K562 (cell line): ENCODE data around the gene PALLD. TPM values are rescaled to one million over a fixed set of nuclear protein-coding genes. Genes with fewer than 3 reads are reported as not detected.

Source experiments
- ATAC-seq: fragments of 200-7000 bp; cut with Tn5 transposase; 3 replicates; pipeline ENCODE4 v1.9.1; 2020; ENCODE audit warnings: moderate library complexity
- BruUV-seq: library from RNA; stranded (reverse); fragments of 400-500 nt; replicated peaks from 2 replicates; lab custom pipeline; 2021; lab: Mats Ljungman, UMichigan
- CTCF ChIA-PET: fragments of 300-600 bp; formaldehyde crosslinking; extraction: SDS; loops from one replicate; lab custom pipeline; 2021; ENCODE audit warnings: low intra/inter-chr PET ratio; lab: Yijun Ruan, JAX
- POLR2A ChIA-PET: fragments of 300-600, 350-650 bp; sonication (Branson Sonifier 250); formaldehyde crosslinking; extraction: SDS; loops from one replicate; lab custom pipeline; 2021; ENCODE audit warnings: antibody characterized with exemption, inconsistent platforms; lab: Yijun Ruan, JAX
- DNase-seq, 4 experiments: peaks; one replicate each; pipeline versions ENCODE4 v3.0.0 to v3.0.0-alpha.2; 2011 to 2018; ENCODE audit warnings: low spot score in 3 of 4, mixed read lengths in 3 of 4; ENCODE audit errors: extremely low read depth in 1 of 4
- FAIRE-seq: peaks from 2 replicates; lab custom pipeline; 2011; peaks lifted over from hg19 to GRCh38; lab: Jason Lieb, UNC
- H2AFZ ChIP-seq: 2 replicates; pipeline ENCODE4 v1.6.0; 2011; ENCODE audit warnings: low read depth, low read length, control low read depth, inconsistent platforms
- H3K27ac ChIP-seq: fragments of 200-600 bp; 3 replicates; pipeline ENCODE4 v1.8.0; 2011; ENCODE audit warnings: low read depth, mild to moderate bottlenecking, control low read depth, inconsistent platforms, low read length, moderate library complexity, mixed read lengths; ENCODE audit errors: extremely low read depth
- H3K27me3 ChIP-seq, 2 experiments: fragments of 300-600 bp in 1 of 2; 2 replicates in 1 of 2; 3 replicates in 1 of 2; pipeline versions ENCODE4 v1.6.0 to v1.8.0; 2011; ENCODE audit warnings: inconsistent platforms in 2 of 2, low read length in 2 of 2, mild to moderate bottlenecking in 1 of 2, mixed read lengths in 1 of 2, moderate library complexity in 1 of 2; ENCODE audit not compliant: control insufficient read depth in 2 of 2, insufficient read depth in 2 of 2
- H3K36me3 ChIP-seq: fragments of 300-600 bp; 3 replicates; pipeline ENCODE4 v1.8.0; 2011; ENCODE audit warnings: mild to moderate bottlenecking, low read length, inconsistent platforms; ENCODE audit not compliant: control insufficient read depth, insufficient read depth
- H3K4me1 ChIP-seq, 2 experiments: fragments of 200-600 bp in 1 of 2; replicated peaks in 1 of 2; 2 replicates in 1 of 2; 3 replicates in 1 of 2; pipeline versions ENCODE4 v1.5.1 to v1.8.0; 2011; ENCODE audit warnings: inconsistent platforms in 2 of 2, low read length in 2 of 2, mild to moderate bottlenecking in 1 of 2, mixed read lengths in 1 of 2, moderate library complexity in 1 of 2; ENCODE audit not compliant: control insufficient read depth in 2 of 2, insufficient read depth in 2 of 2
- H3K4me2 ChIP-seq: 2 replicates; pipeline ENCODE4 v1.6.1; 2011; ENCODE audit warnings: low read length, control low read depth, inconsistent platforms, mixed read lengths; ENCODE audit not compliant: insufficient read depth
- H3K4me3 ChIP-seq: fragments of 200-600 bp; sonication (generic), shearing (Covaris generic); 2 replicates; pipeline ENCODE4 v1.5.1; 2016; ENCODE audit warnings: control low read depth, inconsistent platforms
- H3K79me2 ChIP-seq: fragments of 200-600 bp; 3 replicates; pipeline ENCODE4 v1.8.0; 2011; ENCODE audit warnings: low read length, inconsistent platforms; ENCODE audit not compliant: control insufficient read depth, insufficient read depth
- H3K9ac ChIP-seq, 2 experiments: 2 replicates each; pipeline versions ENCODE4 v1.6.0 to v1.6.1; 2011; ENCODE audit warnings: low read depth in 2 of 2, low read length in 2 of 2, control low read depth in 1 of 2, inconsistent platforms in 1 of 2, mild to moderate bottlenecking in 1 of 2, mixed read lengths in 1 of 2; ENCODE audit not compliant: insufficient read depth in 1 of 2
- H3K9me1 ChIP-seq: one replicate; pipeline ENCODE4 v1.6.0; 2011; ENCODE audit warnings: inconsistent platforms, mild to moderate bottlenecking, low read length, moderate library complexity; ENCODE audit not compliant: control insufficient read depth, insufficient read depth
- H3K9me3 ChIP-seq: replicated peaks from 2 replicates; pipeline ENCODE4 v1.5.1; 2011; ENCODE audit warnings: low read depth, low read length, inconsistent platforms; ENCODE audit not compliant: control insufficient read depth, insufficient read depth
- H4K20me1 ChIP-seq: replicated peaks from 2 replicates; pipeline ENCODE4 v1.6.1; 2011; ENCODE audit warnings: low read length, inconsistent platforms, mixed read lengths; ENCODE audit not compliant: control insufficient read depth, insufficient read depth
- CHD4 ChIP-seq: fragments of 200-600 bp; sonication (generic); IDR thresholded peaks from 3 replicates; pipeline ENCODE4 v1.6.1; 2012; ENCODE audit warnings: low read depth, mild to moderate bottlenecking, mixed read lengths, low read length, inconsistent platforms; ENCODE audit not compliant: insufficient read depth, insufficient replicate concordance, poor library complexity, severe bottlenecking
- HOXB6 ChIP-seq: fragments of 250-450 bp; sonication (Bioruptor Pico); IDR thresholded peaks from 2 replicates; pipeline ENCODE4 v1.5.1; 2022; ENCODE audit warnings: mild to moderate bottlenecking, borderline replicate concordance
- MAZ ChIP-seq, 2 experiments: fragments of 450-650 bp in 1 of 2; sonication (generic) in 1 of 2; formaldehyde crosslinking; IDR thresholded peaks in 1 of 2; conservative IDR thresholded peaks in 1 of 2; 2 replicates each; pipeline versions ENCODE4 v1.4.0 to v1.5.0; 2020; ENCODE audit warnings: mild to moderate bottlenecking in 1 of 2, missing genetic modification reagents in 1 of 2
- NFYB ChIP-seq: IDR thresholded peaks from 2 replicates; pipeline ENCODE4 v1.6.1; 2011; ENCODE audit warnings: mild to moderate bottlenecking, moderate library complexity; ENCODE audit not compliant: insufficient read length; ENCODE audit errors: extremely low read depth
- NRF1 ChIP-seq, 2 experiments: fragments of 450-650 bp; IDR thresholded peaks in 1 of 2; conservative IDR thresholded peaks in 1 of 2; 2 replicates each; pipeline ENCODE4 v1.6.1; 2014; ENCODE audit warnings: mild to moderate bottlenecking in 2 of 2
- PCBP2 ChIP-seq: fragments of 200-400 bp; formaldehyde crosslinking; IDR thresholded peaks from 2 replicates; pipeline ENCODE4 v1.6.1; 2018; ENCODE audit warnings: low read length, low read depth, mild to moderate bottlenecking, moderate library complexity; ENCODE audit not compliant: poor library complexity, severe bottlenecking
- POLR2AphosphoS5 ChIP-seq: IDR thresholded peaks from 2 replicates; pipeline ENCODE4 v1.6.1; 2011; ENCODE audit warnings: mild to moderate bottlenecking, low read depth, low read length, moderate library complexity; ENCODE audit not compliant: control insufficient read depth, insufficient read depth
- TBL1XR1 ChIP-seq, 2 experiments: IDR thresholded peaks; 2 replicates each; pipeline ENCODE4 v1.6.1; 2012; ENCODE audit warnings: improper control_type of control experiment in 2 of 2, low read length in 2 of 2, mild to moderate bottlenecking in 1 of 2
- ZNF311 ChIP-seq: fragments of 250-450 bp; sonication (Bioruptor Pico); IDR thresholded peaks from 2 replicates; pipeline ENCODE4 v1.4.0; 2020; ENCODE audit warnings: mild to moderate bottlenecking, moderate library complexity
- WGBS: fragments of 100-300 bp; shearing (Covaris generic); methylation state at CpG from one replicate; pipeline ENCODE4 v1.1.6; 2016; ENCODE audit warnings: low coverage, mixed read lengths; ENCODE audit not compliant: insufficient coverage; ENCODE audit errors: missing lambda C conversion rate; 5-methylcytosine and 5-hydroxymethylcytosine counted together
- in situ Hi-C: fragments of 300-500 bp; cut with MboI; formaldehyde crosslinking; loops from 4 replicates; pipeline ENCODE4 v1.15.0; 2018; ENCODE audit warnings: inconsistent platforms, mixed read lengths
- intact Hi-C: fragments of 100-400 bp; cut with micrococcal nuclease; formaldehyde crosslinking; loops from 2 replicates; pipeline ENCODE4 v1.14.2; 2022
- polyA plus RNA-seq, 8 experiments: library from polyadenylated mRNA; depleted of rRNA in 4 of 8; stranded (reverse) in 5 of 8; unstranded in 3 of 8; fragments of >200 nt; fragmentation: Nextera tagmentation in 2 of 8; fragmentation: Illumina TruSeq in 1 of 8; extraction: Ambion mirVana in 2 of 8; extraction: Trizol in 1 of 8; gene quantifications; 2 replicates each; pipeline versions ENCODE4 v1.2.1 to v1.2.3, GENCODE V29; 2011 to 2014; ENCODE audit warnings: inconsistent platforms in 1 of 8, missing spikeins in 1 of 8
- total RNA-seq, 7 experiments: library from RNA; depleted of rRNA in 6 of 7; stranded (reverse); fragments of >200 nt in 6 of 7; fragmentation: Illumina TruSeq in 2 of 7; extraction: Trizol in 2 of 7; gene quantifications; 2 replicates each; pipeline versions ENCODE4 v1.2.1 to v1.2.3, GENCODE V29; 2011 to 2021; ENCODE audit warnings: low replicate concordance in 1 of 7
- TF ChIP-seq, protein P1 (sequence below): fragments of 450-650 bp; conservative IDR thresholded peaks from 2 replicates; pipeline ENCODE4 v1.6.1; 2016; ENCODE audit warnings: missing genetic modification characterization, low read depth, mild to moderate bottlenecking, control low read depth, missing compliant biosample characterization
- TF ChIP-seq, protein P2 (sequence below): sonication (generic); formaldehyde crosslinking; IDR thresholded peaks from 2 replicates; pipeline ENCODE4 v1.8.0; 2022; ENCODE audit warnings: missing genetic modification reagents, mild to moderate bottlenecking, borderline replicate concordance

PALLD gene
- total and polyA plus RNA-seq, 9 of the 15 experiments (the other 6 are each of a cell fraction or from before 2014, with no cell fraction given) = 0.01 to 0.35 (median 0.06) TPM; not detected in 3

DNA sequence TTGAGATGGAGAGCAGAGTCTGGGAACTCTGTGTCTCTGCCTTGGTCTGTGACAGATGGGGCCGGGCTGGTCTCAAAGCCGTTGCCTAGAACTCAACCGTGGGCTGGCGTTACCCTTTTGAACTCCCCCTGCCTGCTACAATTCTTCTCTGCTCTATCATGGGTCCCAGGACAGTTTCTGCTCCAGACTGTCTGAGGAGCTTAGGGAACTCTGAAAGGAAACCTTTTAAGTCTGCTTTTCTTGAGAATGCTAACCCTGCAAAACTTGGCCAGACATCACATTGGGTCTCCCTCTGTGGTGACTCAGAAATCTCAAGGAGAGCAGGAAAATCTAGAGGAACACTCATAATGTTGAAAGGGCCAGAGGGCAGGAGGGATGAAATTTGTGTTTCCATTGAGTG is 272.6 kb downstream of the PALLD start:
- TF ChIP-seq POLR2AphosphoS5 (no peak), TBL1XR1 (IDR thresholded peaks at IDR 0.05; ENCODE audit: low read length in 2 of 2) (no peak), CHD4 (no peak)
- no peak for FAIRE-seq
- Histone ChIP-seq H3K4me3 (no peak overlapping the region), H2AFZ (no peak overlapping the region), H3K4me2 (no peak overlapping the region), H3K79me2 (no peaks in the 10 kb centered on the region), H3K27ac (no peak overlapping the region), H3K36me3 (no peaks in the 10 kb centered on the region), H3K9me1 (no peaks in the 10 kb centered on the region), H3K9ac (no peak overlapping the region), H3K9me3 (no peaks in the 10 kb centered on the region), H3K4me1 (no peaks in the 10 kb centered on the region; a peak in 1 of 5 replicates), H4K20me1 (no peaks in the 10 kb centered on the region), H3K27me3 (peaks cover 0 to 4% of the 10 kb centered on the region in 2 experiments; a peak in 1 of 5 replicates)
- BruUV-seq = no TSS peak
- ChIA-PET POLR2A (no interaction called here), CTCF (no interaction called here)
- intact Hi-C loops = no loop called here
- no peak for DNase-seq
- ATAC-seq = no peak
- 0% methylated on average over 4 of the region's 4 CpGs for WGBS
- in situ Hi-C loops = no loop called here

DNA sequence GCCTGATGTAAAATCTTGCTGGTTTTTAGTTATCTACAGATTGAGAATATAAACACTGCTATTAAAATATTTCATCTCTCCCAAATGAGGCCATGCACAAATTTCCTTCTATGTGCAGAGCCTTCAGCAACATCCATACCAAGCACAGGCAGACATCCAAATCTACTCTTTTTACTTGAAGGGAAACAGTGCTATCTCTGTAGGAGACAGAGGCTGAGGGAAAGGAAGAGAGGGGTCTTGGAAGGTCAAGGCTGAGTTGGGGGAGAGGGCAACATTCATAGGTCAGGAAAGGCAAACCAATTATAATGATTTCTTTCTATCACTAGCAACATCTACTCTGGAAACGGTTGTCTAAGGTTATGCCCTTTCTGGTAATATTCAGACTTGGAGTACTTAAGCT is 273.0 kb downstream of the PALLD start:
- 0% methylated on average over 1 of the region's 1 CpG for WGBS
- CTCF ChIA-PET = no interaction called here
- POLR2A ChIA-PET = no interaction called here
- ATAC-seq (no peak), FAIRE-seq (no peak), DNase-seq (no peak)
- no peak overlapping the region for H3K4me3 ChIP-seq
- H3K4me1 ChIP-seq = no peaks in the 10 kb centered on the region; a peak in 1 of 5 replicates
- H3K9me1 ChIP-seq = no peaks in the 10 kb centered on the region
- intact Hi-C loops = no loop called here
- peaks cover 0 to 4% of the 10 kb centered on the region in 2 experiments; a peak in 1 of 5 replicates for H3K27me3 ChIP-seq
- H4K20me1 ChIP-seq = no peaks in the 10 kb centered on the region
- H3K36me3 ChIP-seq = no peaks in the 10 kb centered on the region
- no peak overlapping the region for H3K9ac ChIP-seq
- no peak overlapping the region for H2AFZ ChIP-seq
- H3K9me3 ChIP-seq = no peaks in the 10 kb centered on the region
- H3K79me2 ChIP-seq = no peaks in the 10 kb centered on the region
- in situ Hi-C loops = no loop called here
- BruUV-seq = no TSS peak
- no peak overlapping the region for H3K4me2 ChIP-seq
- no peak overlapping the region for H3K27ac ChIP-seq
- TF ChIP-seq HOXB6 (no peak), PCBP2 (no peak), NRF1 (conservative IDR thresholded peaks at IDR 0.05 in 1 of 2, IDR thresholded peaks at IDR 0.05 in 1 of 2) (no peak), ZNF311 (no peak), MAZ (CRISPR knock-in tag; conservative IDR thresholded peaks at IDR 0.05 in 1 of 2, IDR thresholded peaks at IDR 0.05 in 1 of 2) (no peak), NFYB (no peak)
- TF ChIP-seq, protein P1, sequence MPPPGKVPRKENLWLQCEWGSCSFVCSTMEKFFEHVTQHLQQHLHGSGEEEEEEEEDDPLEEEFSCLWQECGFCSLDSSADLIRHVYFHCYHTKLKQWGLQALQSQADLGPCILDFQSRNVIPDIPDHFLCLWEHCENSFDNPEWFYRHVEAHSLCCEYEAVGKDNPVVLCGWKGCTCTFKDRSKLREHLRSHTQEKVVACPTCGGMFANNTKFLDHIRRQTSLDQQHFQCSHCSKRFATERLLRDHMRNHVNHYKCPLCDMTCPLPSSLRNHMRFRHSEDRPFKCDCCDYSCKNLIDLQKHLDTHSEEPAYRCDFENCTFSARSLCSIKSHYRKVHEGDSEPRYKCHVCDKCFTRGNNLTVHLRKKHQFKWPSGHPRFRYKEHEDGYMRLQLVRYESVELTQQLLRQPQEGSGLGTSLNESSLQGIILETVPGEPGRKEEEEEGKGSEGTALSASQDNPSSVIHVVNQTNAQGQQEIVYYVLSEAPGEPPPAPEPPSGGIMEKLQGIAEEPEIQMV (tag) = no peak
- TF ChIP-seq, protein P2, sequence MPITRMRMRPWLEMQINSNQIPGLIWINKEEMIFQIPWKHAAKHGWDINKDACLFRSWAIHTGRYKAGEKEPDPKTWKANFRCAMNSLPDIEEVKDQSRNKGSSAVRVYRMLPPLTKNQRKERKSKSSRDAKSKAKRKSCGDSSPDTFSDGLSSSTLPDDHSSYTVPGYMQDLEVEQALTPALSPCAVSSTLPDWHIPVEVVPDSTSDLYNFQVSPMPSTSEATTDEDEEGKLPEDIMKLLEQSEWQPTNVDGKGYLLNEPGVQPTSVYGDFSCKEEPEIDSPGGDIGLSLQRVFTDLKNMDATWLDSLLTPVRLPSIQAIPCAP (CRISPR knock-in tag) = no peak
